ENCODE measurements around the gene DNAH6.

- no peak for TF ChIP-seq POLR2A (IDR thresholded peaks at IDR 0.05)
- TF ChIP-seq, protein P1, sequence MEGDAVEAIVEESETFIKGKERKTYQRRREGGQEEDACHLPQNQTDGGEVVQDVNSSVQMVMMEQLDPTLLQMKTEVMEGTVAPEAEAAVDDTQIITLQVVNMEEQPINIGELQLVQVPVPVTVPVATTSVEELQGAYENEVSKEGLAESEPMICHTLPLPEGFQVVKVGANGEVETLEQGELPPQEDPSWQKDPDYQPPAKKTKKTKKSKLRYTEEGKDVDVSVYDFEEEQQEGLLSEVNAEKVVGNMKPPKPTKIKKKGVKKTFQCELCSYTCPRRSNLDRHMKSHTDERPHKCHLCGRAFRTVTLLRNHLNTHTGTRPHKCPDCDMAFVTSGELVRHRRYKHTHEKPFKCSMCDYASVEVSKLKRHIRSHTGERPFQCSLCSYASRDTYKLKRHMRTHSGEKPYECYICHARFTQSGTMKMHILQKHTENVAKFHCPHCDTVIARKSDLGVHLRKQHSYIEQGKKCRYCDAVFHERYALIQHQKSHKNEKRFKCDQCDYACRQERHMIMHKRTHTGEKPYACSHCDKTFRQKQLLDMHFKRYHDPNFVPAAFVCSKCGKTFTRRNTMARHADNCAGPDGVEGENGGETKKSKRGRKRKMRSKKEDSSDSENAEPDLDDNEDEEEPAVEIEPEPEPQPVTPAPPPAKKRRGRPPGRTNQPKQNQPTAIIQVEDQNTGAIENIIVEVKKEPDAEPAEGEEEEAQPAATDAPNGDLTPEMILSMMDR (IDR thresholded peaks at IDR 0.05) = no peak
Measured at GRCh38 chr2:84713441-84713840, 197.1 kb downstream of the DNAH6 start.
